GM19238 (cell line): ENCODE data around the gene CD83.

ENCODE experiments used
- DNase-seq: peaks from one replicate; pipeline ENCODE4 v3.0.0; 2011; ENCODE audit warnings: low spot score; ENCODE audit not compliant: insufficient read length

CD83 gene

DNA sequence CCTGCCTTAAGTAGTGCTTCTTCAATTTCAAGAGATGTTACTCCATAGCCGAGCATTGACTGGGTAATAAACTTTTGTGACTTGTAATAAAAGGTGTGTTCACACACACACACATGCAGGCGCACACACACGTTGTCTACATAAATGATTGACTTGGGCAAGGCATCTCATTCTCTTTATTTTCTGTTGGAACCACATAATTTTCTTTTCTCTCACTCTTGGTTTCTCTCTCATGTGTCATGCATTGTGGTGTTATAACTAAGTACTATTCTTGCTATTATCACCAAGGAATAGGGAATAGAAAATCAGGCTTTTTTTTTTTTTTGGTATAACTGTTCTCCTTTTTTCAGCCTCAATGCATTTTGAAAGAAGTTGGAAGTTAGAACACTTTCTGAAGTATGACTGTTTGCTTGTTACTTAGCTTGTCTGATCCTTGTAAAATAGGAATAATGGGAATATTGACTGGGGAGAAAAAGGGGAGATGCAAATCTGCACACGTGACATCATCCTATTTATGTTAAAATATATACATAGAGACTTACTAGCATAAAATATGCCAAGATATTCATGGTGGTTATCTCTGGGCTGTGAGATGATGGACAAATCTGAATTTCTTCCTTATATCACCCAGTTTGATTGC, 26.1 kb upstream of the CD83 start:
- DNase-seq, result no peak

DNA sequence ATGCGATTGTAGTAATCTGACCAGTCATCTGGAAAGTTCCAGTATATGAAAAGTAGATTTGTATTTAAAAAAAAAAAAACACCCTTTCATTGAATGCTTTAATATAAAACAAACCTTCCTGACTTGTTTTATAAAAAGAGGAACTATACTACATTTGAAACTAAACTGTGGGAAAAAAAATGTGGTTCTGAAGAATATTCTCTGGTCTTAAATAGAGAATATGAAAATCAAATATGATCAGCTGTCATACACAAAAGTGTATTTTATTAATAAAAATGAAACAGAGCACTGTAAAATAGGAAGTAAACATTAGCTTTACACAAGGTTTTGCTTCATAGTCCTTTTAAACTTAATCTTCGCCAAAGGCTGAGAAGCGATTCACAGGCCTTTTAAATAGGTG, 25.3 kb upstream of the CD83 start:
- DNase-seq, result no peak

DNA sequence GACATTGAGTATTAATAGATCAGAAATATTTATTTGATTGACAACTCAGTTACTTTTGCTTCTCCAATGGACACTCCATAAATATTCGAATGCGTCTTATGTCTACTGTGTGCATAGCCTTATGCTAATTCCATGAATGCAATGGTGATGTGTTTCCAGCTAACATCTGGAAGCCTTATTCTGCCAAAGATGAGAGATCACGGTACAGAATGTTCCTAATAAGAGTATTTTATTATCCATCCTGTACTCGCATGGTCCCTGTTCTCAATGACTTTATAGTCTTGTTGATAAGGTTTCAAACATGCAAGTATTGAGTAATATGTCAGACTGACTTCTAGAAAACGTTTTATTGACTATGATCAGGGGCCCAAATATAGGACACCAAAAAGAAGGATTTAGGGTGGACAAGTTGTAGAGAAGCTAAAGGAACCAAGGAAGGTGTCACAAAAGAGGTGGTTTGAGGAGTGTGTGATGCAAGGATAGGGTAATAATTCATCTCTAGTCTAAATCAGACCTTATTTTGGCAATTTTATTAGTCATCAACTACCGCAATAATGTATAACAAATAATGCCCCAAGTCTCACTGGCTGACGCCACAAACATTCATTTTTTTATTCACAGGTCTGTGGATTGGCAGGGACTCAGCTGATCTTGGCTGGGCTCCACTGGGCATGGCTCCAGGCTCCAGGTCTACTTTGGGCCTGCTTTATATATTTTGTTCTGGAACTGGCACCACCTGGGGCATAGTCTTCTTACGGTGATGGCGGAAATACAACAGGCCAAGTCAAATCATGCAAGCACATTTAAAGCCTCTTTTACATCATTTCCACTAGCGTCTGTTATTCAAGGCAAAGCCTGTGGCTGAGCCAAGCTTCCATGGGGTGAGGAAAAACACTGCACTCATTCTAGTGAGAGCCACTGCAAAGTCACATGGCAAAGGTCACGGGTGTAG, 24.5 kb upstream of the CD83 start:
- no peak for DNase-seq

DNA sequence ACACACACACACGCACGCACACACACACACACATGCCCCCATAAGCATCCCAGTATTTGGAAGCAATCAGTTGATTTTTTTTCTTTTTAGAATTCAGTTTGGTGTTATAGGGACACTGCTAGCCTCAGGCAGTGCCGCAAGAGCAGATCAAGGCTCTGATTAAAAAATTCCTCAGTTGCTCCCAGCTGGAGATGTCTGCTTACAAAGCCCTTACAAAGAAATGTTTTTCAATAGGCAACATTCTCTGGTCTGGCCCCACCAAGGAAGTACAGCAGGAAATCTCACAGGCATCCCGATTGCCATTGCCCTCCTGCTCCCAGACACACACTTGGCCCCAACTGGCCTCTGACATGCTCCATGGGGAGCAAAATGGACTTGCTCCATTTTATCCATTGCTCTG, 22.9 kb upstream of the CD83 start:
- no peak for DNase-seq

DNA sequence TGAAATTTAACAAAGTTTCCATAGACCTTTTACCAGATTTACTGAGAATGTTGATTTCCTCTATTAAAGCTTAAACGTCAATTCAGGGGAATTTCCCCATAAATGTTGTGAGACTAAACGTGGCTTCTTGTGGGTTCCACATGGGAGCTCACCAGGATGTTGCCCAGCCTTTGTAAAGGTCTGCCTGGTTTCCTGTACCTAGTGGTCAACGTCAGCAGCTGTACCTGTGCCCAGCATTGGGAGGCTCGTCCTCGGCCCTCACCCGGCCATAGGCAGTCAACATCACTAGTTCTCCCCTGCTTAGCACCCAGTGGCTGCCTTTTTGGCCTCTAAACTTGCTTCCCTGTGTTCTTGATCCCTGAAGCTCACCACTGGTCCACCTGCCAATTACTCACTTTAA, 22.1 kb upstream of the CD83 start:
- no peak for DNase-seq

DNA sequence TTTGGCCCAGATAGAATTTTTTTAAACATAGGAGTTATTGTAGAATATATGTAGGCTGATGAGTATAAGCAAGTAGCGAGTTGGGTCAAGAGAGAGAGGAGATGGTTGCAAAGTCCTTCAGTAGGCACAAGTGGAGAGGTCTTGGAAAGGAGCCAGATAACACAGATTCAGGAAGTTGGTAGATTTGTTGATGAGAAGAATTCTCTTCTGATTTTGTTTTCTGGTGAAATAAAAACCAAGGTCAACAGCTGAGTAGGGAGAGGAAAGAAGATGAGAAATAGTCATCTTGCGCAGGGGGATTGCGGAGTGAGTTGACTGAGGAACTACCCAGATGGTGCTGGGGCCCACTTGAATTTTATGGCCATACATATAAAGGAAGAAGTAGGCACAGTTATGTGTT, 17.4 kb upstream of the CD83 start:
- DNase-seq, result no peak

DNA sequence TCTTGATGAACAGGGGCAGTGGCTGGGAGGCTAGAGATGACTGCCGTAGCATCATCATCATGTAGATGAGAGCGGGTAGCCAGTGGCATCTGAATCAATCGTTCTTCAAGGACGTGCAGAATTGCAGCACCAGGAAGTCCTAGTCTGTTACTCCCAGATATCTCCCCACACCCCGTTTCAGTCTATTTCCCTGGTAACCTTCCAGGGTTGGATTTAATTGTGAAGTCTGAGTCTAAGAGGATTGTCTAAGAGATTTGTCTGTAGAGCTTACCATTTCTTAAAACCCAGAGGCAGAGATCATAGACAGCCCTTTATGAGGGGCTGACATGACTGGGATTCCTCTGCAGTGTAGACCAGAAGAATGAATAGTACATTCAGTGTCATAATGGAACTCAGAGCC, 16.6 kb upstream of the CD83 start:
- DNase-seq, result no peak

DNA sequence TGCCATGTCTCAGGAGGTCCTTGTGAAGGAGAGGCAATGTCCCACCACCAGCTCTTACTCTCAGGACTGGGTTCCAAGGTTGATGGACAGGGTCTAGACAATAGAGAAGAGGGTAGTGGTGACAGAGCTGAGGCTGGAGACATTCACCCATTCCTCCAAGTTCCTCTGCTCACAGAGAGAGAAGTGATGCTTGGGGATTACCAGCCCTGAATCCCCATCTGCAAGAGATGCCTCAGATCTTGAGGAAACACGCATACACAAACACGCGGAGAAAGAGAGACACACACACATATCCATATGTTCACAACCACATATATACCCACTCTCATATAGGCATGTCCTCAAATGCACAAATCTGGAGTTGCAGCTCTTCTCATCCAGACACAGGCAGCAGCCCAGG, 15.2 kb upstream of the CD83 start:
- DNase-seq, result no peak

DNA sequence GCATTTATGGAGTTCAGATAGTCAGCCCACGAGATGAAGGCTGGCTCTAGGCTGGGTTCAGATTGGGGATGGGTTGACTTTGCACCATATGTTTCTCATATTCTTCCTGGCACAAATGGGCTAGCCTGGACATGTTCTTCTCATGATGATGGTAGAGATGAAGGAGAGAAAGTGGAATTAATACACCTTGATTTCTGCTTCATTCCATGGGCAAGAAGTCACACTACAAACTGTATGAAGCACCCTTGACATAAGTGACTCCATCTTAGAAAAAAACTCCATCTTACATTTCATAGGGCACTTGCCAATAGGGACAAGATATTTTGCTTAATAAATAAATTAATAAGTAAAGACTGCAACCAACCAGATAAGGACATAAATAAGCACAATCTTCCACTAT, 12.0 kb upstream of the CD83 start:
- no peak for DNase-seq

DNA sequence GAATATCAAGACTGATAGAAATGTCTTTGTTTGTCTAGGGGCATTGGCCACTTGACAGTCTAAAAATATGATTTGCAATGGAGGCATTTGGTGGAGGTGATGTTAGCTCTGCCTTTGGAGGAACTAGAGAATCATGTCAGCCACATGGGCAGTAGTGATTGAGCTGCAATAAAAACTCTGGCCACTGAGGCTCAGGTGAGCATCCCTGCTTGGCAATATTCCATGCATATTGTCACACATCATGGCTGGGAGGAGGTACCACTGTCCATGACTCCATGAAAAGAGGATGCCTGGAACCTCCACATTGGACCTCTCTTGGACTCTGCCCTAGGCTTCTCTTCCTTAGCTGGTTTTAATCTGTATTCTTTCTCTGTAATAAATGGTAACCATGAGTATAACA, 10.6 kb upstream of the CD83 start:
- DNase-seq, result no peak

DNA sequence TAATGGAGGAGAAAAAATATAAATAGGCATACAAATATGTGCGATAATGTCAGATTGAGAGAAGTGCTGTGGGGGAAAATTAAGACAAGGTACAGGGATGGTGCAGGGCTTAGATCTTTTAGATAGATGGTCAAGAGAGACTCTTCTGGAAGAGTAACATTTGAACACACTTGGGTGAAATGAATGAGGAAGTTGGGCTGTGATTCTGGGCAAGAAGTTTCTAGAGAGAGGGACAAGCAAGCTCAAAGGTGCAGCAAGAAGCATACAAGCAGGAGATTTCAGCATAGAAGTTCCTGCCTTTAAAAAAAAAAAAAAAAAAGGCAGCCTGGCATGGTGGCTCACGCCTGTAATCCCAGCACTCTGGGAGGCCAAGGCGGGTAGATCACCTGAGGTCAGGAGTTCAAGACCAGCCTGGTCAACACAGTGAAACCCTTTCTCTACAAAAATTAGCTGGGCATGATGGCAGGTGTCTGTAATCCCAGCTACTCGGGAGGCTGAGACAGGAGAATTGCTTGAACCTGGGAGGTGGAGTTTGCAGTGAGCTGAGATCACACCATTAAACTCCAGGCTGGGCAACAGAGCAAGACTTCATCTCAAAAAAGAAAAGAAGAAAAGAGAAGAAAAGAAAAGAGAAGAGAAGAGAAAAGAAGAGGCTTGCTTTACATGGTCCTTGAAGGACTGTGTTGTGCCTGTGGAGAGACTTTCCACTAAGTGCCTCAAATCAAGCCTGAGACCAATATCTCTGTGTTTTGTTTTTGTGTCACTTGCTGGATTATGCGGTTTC, 9.7 kb upstream of the CD83 start:
- no peak for DNase-seq

DNA sequence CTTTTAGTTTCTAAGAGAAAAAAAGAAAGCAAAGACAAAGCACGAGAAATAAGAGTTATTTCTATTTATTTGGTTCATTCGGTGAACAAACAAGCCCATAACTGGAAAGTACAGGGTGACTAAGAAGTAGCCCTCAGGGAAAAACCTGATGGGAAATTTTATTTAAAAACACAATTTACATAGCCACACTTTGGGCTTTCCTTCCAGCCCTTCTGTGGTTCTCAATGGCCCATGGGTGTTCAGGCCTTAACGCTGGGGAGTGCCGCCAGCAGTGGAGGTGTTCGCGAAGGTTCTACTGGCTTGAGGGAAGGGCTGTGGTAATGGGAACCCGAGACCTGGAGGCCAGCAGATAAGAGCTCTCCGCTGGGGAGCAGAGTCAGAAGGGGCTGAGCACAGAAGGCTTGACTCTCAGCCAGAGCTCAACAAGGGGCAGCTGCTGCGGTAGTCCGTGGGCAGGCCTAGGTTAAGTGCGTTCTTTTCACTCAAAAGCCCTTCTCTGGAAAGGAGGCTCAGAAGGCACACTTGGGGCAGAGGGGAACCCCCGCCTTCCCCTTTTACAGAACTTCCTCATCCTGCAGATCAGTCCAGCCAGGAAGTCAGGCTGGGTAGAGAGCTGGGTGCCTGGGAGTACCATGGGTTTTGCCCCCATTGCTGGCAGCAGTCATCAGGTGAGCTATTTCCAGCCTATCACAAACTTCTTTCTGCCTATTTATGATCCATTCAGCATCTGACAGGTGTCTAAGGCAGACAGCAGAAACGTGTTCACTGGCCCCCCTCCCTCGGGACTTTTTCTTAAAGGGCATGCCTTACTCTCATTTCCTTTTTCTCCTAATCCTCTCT, 8.8 kb upstream of the CD83 start:
- DNase-seq, result peak; percentile 64

DNA sequence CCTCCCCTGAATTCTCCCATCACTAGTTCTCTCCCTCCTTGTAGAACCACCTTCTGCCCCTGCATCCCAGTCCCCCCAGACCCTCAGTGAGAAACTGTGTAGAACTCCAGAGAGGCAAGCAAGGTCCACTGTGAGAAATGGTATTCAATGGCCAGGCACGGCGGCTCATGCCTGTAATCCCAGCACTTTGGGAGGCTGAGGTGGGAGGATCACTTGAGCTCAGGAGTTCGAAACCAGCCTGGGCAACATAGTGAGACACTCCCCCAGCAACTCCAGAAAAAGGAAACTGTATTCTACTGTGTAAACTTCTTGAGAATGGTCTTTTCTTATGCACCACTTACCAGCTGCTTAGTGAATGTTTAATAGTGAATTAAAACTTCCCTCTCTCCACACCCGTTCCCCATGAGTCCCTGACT, 8.2 kb upstream of the CD83 start:
- no peak for DNase-seq

DNA sequence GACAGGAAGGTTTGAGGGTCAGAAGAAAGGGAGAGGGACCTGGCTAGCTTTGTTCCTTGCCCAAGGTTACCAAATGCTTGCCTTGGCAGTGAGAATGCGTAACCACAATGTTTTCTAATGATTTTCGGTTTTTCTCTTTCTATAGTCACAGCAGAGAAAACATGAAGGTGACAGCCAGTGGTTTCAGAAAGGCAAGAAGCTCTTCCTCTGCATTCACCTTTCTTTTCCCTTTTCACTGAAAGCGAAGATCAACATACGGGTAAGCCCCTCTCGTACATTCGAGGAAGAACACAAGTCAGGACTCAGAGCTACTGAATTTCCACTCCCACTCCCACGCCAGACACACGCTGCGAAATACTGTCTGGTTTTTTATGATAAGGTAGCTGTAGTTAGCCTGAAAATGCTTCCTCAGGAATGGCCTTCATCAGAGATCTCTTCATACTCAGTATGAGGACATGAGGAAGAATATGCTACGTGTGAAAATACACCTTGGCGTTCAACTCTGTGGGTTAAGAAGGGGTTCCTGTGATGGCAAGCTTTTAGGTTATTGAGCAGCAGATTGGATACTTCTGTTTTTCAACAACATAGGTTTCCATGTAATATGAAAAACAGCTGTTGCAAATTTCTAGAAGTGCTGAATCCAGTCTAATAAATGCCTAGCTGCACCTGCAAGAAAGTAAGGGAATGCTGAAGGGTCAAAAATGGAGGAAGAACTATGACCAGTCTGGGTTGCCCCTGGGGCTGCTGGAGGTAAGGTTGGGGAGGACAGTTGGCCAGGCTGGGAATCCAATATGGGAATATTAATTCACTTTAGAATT, 7.4 kb upstream of the CD83 start:
- no peak for DNase-seq

DNA sequence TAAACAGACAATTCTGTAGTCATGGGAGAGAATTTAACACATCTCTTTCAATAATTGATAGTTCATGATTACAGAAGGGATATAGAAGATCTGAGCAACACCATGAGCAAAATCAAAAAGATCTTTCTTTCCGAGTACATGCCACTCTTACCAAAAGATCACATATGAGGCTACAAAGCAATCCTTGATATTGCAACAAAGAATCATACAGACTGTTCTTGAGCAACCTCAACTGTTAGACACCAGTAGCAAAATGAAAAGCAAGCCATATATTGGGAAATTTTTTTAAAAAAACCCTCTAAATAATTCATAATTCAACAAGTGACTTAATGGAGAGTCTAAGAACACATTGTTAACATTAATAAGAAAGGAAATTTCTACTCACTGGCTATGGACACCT, 3.6 kb upstream of the CD83 start:
- DNase-seq, result no peak

DNA sequence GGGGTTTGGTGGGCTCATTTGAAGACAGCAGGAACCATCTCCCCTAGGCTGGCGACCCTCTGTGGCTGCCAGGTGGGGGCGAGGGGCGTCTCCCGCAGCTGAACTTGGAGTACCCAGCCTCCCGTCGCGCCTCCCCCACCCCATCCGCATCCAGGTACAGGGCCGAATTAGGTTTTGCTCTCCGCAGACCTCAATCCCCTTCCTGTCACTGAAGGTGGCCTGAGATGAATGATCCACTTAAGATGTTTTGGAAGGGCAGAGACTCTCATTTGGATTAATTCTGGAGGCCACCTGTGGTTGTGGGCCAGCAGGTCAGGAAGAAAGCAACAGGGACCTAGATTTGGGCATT, 493 bp downstream of the CD83 start:
- DNase-seq, result no peak

DNA sequence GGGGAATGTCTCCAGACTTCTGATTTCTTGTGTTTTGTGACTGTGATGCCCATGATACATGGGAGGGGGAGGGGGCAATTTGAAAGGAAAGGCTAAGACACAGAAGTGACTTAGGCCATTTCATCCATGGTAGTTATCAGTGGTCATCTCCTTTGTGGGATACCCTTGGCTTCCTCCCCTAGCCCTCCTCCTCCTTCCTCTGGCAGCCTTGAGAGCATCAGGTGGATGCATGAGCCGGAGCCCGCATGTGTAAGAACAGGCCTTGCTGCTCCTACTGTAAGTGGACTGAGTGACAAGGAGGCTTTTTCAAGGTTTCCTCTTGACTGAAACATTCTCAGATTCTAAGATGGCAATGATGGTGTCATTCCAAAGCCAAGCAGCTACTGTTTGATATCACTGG, 874 bp downstream of the CD83 start:
- no peak for DNase-seq

DNA sequence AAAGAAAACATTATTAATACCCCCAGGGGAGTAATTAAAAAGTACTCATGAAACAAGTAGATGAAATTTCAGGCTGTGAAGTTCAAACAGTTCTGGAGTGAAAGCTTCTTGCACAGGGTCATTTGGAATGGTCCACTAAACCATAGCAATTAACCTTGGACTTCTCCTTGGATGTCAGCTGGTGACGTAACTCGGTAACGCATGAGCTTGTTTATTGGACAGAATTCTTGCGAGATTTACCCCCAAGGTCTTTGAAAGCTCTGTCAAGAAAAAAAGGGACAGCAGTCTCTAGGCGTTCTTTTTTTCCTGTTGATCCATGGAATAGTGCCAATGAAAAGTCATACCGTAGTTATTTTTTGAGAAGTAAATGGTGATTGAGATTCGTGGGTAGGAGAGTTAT, 2.2 kb downstream of the CD83 start:
- DNase-seq, result no peak

DNA sequence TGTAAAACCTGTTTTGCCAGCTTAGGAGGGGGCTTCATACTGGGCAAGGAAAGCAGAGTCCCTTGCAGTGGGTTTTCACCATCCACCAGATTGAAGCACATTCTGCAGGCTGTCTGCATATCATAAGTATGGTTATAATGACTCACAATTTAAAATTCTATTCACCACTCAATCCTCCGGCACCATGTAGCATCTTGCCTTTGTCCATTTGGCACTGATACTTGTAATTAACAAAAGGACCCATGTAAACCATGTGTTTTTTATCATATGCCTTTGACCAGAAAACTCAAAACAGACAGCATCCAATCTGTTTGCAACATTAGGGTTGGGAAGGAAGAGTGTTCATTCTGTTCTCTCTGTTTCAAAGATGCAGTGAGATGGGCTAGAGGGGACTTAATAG, 3.0 kb downstream of the CD83 start:
- DNase-seq, result no peak

DNA sequence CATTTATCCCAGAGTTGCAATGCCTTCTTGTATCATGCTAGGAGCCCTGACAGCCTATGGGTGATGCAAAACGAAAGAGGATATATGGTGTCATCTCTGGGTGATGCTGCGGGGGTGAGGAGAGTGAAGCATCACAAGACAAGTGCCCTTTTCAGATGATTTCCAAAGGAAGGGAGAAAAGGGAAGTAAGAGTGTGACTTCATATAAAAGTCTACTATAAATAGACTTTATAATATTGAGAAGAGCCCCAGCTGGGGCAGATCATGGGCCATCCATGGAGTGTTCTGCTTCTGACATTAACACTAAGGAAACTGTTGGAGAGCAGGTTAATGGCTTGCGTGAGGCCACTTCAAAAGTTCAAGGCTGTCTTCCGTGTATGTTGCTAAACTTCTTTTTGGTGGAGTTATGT, 4.4 kb downstream of the CD83 start:
- DNase-seq, result no peak
